Measurements from ENCODE around the gene UCKL1.

UCKL1 gene

GRCh38 chr20:63945031-63945658 lies 11.1 kb downstream of the UCKL1 start:
- H3K4me3 ChIP-seq (ENCODE audit: low read depth, low read length) = no peak overlapping the region
- no peak for TF ChIP-seq CTCF (IDR thresholded peaks at IDR 0.05; ENCODE audit: borderline replicate concordance, insufficient read depth, low read depth, low read length)

- no peak for TF ChIP-seq CTCF (IDR thresholded peaks at IDR 0.05; ENCODE audit: borderline replicate concordance, insufficient read depth, low read depth, low read length)
- H3K4me3 ChIP-seq (ENCODE audit: low read depth, low read length) = no peak overlapping the region
Observed at GRCh38 chr20:63944078-63944941, 11.9 kb downstream of the UCKL1 start.

GRCh38 chr20:63943808-63944077 lies 12.5 kb downstream of the UCKL1 start:
- no peak for TF ChIP-seq CTCF (IDR thresholded peaks at IDR 0.05; ENCODE audit: borderline replicate concordance, insufficient read depth, low read depth, low read length)
- H3K4me3 ChIP-seq (ENCODE audit: low read depth, low read length) = no peak overlapping the region

GRCh38 chr20:63942969-63943807 lies 13.0 kb downstream of the UCKL1 start:
- TF ChIP-seq CTCF (IDR thresholded peaks at IDR 0.05; ENCODE audit: borderline replicate concordance, insufficient read depth, low read depth, low read length) = no peak
- H3K4me3 ChIP-seq (ENCODE audit: low read depth, low read length) = no peak overlapping the region

- TF ChIP-seq CTCF (IDR thresholded peaks at IDR 0.05; ENCODE audit: borderline replicate concordance, insufficient read depth, low read depth, low read length) = no peak
- no peak overlapping the region for H3K4me3 ChIP-seq (ENCODE audit: low read depth, low read length)
Observed at GRCh38 chr20:63942250-63942951, 13.8 kb downstream of the UCKL1 start.

- no peak overlapping the region for H3K4me3 ChIP-seq (ENCODE audit: low read depth, low read length)
- no peak for TF ChIP-seq CTCF (IDR thresholded peaks at IDR 0.05; ENCODE audit: borderline replicate concordance, insufficient read depth, low read depth, low read length)
Observed at GRCh38 chr20:63941282-63942081, 14.7 kb downstream of the UCKL1 start.

Measured in GM12875 (cell line).